HFFc6 (cell line): ENCODE measurements around the gene STAT5A. TPM values are rescaled to one million over a fixed set of nuclear protein-coding genes. Genes with fewer than 3 reads are reported as not detected.
"Not testable (repeated sequence)": the region's sequence is repeated elsewhere in the genome, so short reads cannot be mapped to it uniquely, and the experiment has no call there.

Experiments used
- DNase-seq: peaks from one replicate; pipeline ENCODE4 v3.0.0-alpha.2; 2018
- H3K27ac Mint-ChIP-seq: 2 replicates; pipeline ENCODE4 v1.8.0; 2020; ENCODE audit warnings: mild to moderate bottlenecking, mixed read lengths
- H3K27me3 Mint-ChIP-seq: 2 replicates; pipeline ENCODE4 v1.8.0; 2021; ENCODE audit warnings: mild to moderate bottlenecking, moderate library complexity, mixed read lengths; ENCODE audit not compliant: insufficient read depth
- H3K36me3 Mint-ChIP-seq: 2 replicates; pipeline ENCODE4 v1.8.0; 2021; ENCODE audit warnings: low read depth, mixed read lengths
- H3K4me1 Mint-ChIP-seq: 2 replicates; pipeline ENCODE4 v1.8.0; 2020; ENCODE audit warnings: low read depth, mixed read lengths
- H3K4me3 Mint-ChIP-seq: 2 replicates; pipeline ENCODE4 v1.8.0; 2020; ENCODE audit warnings: mild to moderate bottlenecking, moderate library complexity, mixed read lengths
- H3K9me3 Mint-ChIP-seq: 2 replicates; pipeline ENCODE4 v1.8.0; 2020; ENCODE audit warnings: mild to moderate bottlenecking, mixed read lengths
- total RNA-seq, 6 experiments: library from RNA; stranded (reverse); fragmentation: NEBNext Ultra II Directional; extraction: Animal tissue kit (Norgen Biotek cat#: 25700); gene quantifications; 2 replicates in 1 of 6; 3 replicates in 5 of 6; pipeline ENCODE4 v1.2.3, GENCODE V29; 2021
- TF ChIP-seq, protein P1 (sequence below): fragments of 200-600 bp; sonication (generic); IDR thresholded peaks from 2 replicates; pipeline ENCODE4 v1.5.0; 2021; ENCODE audit warnings: antibody characterized with exemption, mild to moderate bottlenecking

The STAT5A gene
- total RNA-seq, 6 experiments from 2014 or later = 0.27 to 1.0 (median 0.53) TPM

DNA sequence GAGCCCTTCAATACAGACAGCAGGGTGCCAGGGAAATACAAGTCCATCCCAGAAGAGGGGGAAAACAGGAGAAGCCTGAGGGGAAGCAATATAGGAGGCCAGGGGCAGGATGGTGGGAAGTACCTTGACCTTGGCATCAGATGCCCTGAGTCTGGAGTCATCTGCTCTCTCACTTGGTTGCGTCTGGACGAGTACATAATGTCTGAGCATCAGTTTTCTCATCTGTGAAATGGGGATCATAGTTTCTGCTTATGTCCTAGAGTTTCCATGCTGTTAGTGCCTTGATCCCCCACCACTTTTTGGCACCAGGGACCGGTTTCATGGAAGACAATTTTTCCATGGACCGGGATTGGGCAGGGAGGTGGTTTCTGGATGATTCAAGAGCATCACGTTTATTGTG is 2.3 kb downstream of the STAT5A start:
- Mint-ChIP-seq H3K27me3 (peaks cover 26% of the 10 kb centered on the region), H3K36me3 (no peaks in the 10 kb centered on the region), H3K4me1 (peaks cover 15% of the 10 kb centered on the region), H3K4me3 (no peak overlapping the region), H3K27ac (no peak overlapping the region), H3K9me3 (no peaks in the 10 kb centered on the region)
- no peak for DNase-seq
- TF ChIP-seq, protein P1, sequence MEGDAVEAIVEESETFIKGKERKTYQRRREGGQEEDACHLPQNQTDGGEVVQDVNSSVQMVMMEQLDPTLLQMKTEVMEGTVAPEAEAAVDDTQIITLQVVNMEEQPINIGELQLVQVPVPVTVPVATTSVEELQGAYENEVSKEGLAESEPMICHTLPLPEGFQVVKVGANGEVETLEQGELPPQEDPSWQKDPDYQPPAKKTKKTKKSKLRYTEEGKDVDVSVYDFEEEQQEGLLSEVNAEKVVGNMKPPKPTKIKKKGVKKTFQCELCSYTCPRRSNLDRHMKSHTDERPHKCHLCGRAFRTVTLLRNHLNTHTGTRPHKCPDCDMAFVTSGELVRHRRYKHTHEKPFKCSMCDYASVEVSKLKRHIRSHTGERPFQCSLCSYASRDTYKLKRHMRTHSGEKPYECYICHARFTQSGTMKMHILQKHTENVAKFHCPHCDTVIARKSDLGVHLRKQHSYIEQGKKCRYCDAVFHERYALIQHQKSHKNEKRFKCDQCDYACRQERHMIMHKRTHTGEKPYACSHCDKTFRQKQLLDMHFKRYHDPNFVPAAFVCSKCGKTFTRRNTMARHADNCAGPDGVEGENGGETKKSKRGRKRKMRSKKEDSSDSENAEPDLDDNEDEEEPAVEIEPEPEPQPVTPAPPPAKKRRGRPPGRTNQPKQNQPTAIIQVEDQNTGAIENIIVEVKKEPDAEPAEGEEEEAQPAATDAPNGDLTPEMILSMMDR = no peak

- Mint-ChIP-seq H3K27me3 (peaks cover 23% of the 10 kb centered on the region), H3K4me3 (no peak overlapping the region)
These were observed 2.8 kb downstream of the STAT5A start for GRCh38 chr17:42291129-42291528.

GRCh38 chr17:42294469-42295398 is 6.4 kb downstream of the STAT5A start:
- no peak overlapping the region for H3K27ac Mint-ChIP-seq
- peaks cover 5% of the 10 kb centered on the region; the same call in 1 of the 2 replicates for H3K4me1 Mint-ChIP-seq
- no peaks in the 10 kb centered on the region for H3K9me3 Mint-ChIP-seq
- H3K4me3 Mint-ChIP-seq = peak overlapping the region; percentile 33; the same call in 1 of the 2 replicates
- peaks cover 19% of the 10 kb centered on the region for H3K27me3 Mint-ChIP-seq
- no peak for DNase-seq
- no peaks in the 10 kb centered on the region for H3K36me3 Mint-ChIP-seq
- TF ChIP-seq, protein P1 = no peak

More at GRCh38 chr17:42291129-42291528, 2.8 kb downstream of the STAT5A start:
- Mint-ChIP-seq H3K9me3 (no peaks in the 10 kb centered on the region), H3K4me1 (peaks cover 15% of the 10 kb centered on the region), H3K27ac (no peak overlapping the region), H3K36me3 (no peaks in the 10 kb centered on the region)
- TF ChIP-seq, protein P1 = no peak
- DNase-seq = no peak

GRCh38 chr17:42296012-42296411 is 7.7 kb downstream of the STAT5A start:
- no peaks in the 10 kb centered on the region for H3K36me3 Mint-ChIP-seq
- no peak overlapping the region for H3K27ac Mint-ChIP-seq
- H3K4me3 Mint-ChIP-seq = no peak overlapping the region
- TF ChIP-seq, protein P1 = no peak
- H3K4me1 Mint-ChIP-seq = peaks cover 5% of the 10 kb centered on the region; the same call in 1 of the 2 replicates
- H3K9me3 Mint-ChIP-seq = no peaks in the 10 kb centered on the region
- peaks cover 22% of the 10 kb centered on the region for H3K27me3 Mint-ChIP-seq
- no peak for DNase-seq

- not testable (repeated sequence) for H3K4me1 Mint-ChIP-seq
These were observed 9.5 kb downstream of the STAT5A start for GRCh38 chr17:42297775-42298174.

DNA sequence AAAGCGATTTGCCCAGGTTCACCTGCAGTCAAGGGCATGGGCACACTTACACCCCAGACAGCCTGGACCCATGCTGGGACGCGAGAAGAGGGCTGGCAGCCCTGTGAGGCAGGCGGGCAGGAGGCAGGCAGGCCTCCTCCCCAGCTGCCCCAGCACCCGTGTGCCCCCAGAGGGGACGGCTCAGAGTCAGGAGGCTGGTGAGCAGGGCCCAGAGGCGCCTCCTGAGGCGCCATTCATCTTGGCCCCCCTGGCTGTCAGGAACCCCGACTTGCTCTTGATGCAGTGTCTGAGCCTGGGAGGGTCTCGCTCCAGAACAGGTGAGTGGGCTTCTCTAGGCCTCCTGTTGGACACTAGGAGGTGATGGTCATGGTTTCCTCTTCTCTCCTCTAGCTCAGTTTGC is 11.1 kb downstream of the STAT5A start:
- H3K36me3 Mint-ChIP-seq, DNase-seq, H3K4me3 Mint-ChIP-seq, H3K27ac Mint-ChIP-seq, H3K4me1 Mint-ChIP-seq, H3K9me3 Mint-ChIP-seq: not testable (repeated sequence)
- H3K27me3 Mint-ChIP-seq = peaks cover 23% of the 10 kb centered on the region

More at GRCh38 chr17:42297775-42298174, 9.5 kb downstream of the STAT5A start:
- not testable (repeated sequence) for H3K9me3 Mint-ChIP-seq, H3K36me3 Mint-ChIP-seq, H3K4me3 Mint-ChIP-seq, DNase-seq, H3K27ac Mint-ChIP-seq
- peaks cover 25% of the 10 kb centered on the region for H3K27me3 Mint-ChIP-seq

- H3K27ac Mint-ChIP-seq, H3K9me3 Mint-ChIP-seq, DNase-seq, H3K4me3 Mint-ChIP-seq, H3K36me3 Mint-ChIP-seq, H3K4me1 Mint-ChIP-seq: not testable (repeated sequence)
- peaks cover 23% of the 10 kb centered on the region for H3K27me3 Mint-ChIP-seq
These were observed 11.6 kb downstream of the STAT5A start for GRCh38 chr17:42299913-42300312.
